Left forelimb (tissue), 1 donor: ENCODE results near the gene KLK6.

Source experiments
- DNase-seq: peaks from one replicate; pipeline ENCODE4 v3.0.0-alpha.2; 2018; ENCODE audit warnings: low spot score

The KLK6 gene

DNA sequence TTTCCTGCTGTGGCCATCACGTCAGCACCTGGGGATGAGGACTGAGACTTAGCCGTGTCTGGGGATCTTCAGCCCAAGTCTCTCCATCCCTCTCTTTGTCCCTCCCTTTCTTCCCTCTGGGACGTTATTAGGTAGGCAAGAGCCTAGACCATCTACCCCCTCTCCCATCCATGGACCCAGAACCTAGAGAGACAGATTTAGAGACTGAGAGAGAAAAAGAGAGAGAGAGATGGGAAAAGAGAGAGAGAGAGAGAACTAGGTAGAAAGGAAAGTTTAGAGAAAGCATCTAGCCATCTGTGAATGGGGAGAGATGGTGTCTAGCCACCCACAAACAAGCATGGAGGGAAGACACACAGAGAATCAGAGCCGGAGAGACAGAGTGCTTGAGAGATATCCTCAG is 58.7 kb downstream of the KLK6 start:
- DNase-seq: no peak

DNA sequence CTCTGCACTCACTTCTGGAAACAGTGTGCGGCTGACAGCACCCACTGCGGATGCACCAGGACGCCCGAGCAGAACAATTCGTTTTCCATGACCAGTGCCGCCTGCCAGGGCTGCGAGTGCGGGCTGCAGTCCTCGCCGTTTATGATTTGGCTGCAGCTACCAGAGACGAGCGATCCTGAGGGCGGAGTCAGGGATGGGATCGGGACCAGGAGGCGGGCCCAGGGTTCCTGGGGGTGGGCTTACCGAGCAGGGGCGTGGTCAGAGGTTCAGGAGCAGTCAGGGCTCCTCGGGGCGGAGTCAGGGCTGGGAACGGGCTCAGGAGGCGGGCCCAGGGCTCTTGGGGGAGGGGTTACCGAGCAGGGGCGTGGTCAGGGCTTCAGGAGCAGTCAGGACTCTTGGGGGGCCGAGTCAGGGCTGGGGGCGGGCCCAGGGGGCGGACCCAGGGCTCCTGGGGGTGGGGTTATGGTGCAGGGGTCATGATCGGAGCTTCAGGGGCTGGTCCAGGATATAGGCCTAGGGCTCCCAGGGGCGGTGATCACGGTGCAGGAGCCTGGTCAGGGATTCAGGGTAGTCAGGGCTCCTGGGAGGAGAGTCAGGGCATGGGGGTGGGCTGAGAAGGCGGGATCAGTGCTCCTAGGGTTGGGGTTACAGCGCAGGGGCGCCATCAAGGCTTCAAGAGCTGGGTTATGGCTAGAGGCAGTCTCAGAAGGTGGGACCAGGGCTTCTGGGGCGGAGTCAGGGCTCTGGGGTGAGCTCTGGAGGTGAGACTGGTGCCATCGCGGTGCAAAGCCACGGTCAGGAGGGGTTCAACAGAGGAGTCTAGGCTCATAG is 59.9 kb downstream of the KLK6 start:
- no peak for DNase-seq
